ENCODE data around the gene TEKT5.
A peak's percentile ranks its signal among the peaks of the same experiment; 100 is the strongest.

The TEKT5 gene

DNA sequence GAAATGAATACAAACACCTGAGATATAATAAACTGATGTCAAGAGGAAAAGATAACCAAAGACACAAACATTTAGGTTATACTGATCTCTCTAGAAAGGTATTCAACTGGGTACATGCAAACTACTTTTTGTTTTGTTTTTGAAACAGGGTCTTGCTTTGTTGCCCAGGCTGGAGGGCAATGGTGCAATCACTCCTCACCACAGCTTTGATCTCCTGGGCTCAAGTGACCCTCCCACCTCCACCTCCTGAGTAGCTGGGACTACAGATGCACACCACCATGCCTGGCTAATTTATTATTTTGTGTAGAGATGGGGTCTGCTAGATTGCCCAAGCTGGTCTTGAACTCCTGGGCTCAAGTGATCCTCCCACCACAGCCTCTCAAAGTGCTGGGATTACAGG, 38.1 kb downstream of the TEKT5 start:
- TF ChIP-seq, protein P1, sequence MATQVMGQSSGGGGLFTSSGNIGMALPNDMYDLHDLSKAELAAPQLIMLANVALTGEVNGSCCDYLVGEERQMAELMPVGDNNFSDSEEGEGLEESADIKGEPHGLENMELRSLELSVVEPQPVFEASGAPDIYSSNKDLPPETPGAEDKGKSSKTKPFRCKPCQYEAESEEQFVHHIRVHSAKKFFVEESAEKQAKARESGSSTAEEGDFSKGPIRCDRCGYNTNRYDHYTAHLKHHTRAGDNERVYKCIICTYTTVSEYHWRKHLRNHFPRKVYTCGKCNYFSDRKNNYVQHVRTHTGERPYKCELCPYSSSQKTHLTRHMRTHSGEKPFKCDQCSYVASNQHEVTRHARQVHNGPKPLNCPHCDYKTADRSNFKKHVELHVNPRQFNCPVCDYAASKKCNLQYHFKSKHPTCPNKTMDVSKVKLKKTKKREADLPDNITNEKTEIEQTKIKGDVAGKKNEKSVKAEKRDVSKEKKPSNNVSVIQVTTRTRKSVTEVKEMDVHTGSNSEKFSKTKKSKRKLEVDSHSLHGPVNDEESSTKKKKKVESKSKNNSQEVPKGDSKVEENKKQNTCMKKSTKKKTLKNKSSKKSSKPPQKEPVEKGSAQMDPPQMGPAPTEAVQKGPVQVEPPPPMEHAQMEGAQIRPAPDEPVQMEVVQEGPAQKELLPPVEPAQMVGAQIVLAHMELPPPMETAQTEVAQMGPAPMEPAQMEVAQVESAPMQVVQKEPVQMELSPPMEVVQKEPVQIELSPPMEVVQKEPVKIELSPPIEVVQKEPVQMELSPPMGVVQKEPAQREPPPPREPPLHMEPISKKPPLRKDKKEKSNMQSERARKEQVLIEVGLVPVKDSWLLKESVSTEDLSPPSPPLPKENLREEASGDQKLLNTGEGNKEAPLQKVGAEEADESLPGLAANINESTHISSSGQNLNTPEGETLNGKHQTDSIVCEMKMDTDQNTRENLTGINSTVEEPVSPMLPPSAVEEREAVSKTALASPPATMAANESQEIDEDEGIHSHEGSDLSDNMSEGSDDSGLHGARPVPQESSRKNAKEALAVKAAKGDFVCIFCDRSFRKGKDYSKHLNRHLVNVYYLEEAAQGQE (IDR thresholded peaks at IDR 0.05; ENCODE audit: low read depth): no peak
- no peak for TF ChIP-seq CEBPB (IDR thresholded peaks at IDR 0.05)
- TF ChIP-seq FOXM1 (IDR thresholded peaks at IDR 0.05; ENCODE audit: borderline replicate concordance, low read depth): no peak
- TF ChIP-seq YY1 (IDR thresholded peaks at IDR 0.05; ENCODE audit: low read depth): no peak
- no peak for TF ChIP-seq TEAD4 (IDR thresholded peaks at IDR 0.05)
- TF ChIP-seq EGR1 (IDR thresholded peaks at IDR 0.05): no peak
- no peak for TF ChIP-seq TAF1 (IDR thresholded peaks at IDR 0.05; ENCODE audit: low read depth)
- TF ChIP-seq TCF12 (IDR thresholded peaks at IDR 0.05; ENCODE audit: low read depth): no peak
- TF ChIP-seq ZBTB7A (IDR thresholded peaks at IDR 0.05; ENCODE audit: low read depth): no peak
- TF ChIP-seq, protein P2, sequence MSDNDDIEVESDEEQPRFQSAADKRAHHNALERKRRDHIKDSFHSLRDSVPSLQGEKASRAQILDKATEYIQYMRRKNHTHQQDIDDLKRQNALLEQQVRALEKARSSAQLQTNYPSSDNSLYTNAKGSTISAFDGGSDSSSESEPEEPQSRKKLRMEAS (IDR thresholded peaks at IDR 0.05): no peak
- TF ChIP-seq, protein P3, sequence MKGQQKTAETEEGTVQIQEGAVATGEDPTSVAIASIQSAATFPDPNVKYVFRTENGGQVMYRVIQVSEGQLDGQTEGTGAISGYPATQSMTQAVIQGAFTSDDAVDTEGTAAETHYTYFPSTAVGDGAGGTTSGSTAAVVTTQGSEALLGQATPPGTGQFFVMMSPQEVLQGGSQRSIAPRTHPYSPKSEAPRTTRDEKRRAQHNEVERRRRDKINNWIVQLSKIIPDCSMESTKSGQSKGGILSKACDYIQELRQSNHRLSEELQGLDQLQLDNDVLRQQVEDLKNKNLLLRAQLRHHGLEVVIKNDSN (IDR thresholded peaks at IDR 0.05): no peak
- TF ChIP-seq NFIC (IDR thresholded peaks at IDR 0.05): no peak
- TF ChIP-seq EP300 (IDR thresholded peaks at IDR 0.05; ENCODE audit: borderline replicate concordance): no peak
- no peak for TF ChIP-seq CREB1 (IDR thresholded peaks at IDR 0.05; ENCODE audit: low read depth)
- TF ChIP-seq RAD21 (IDR thresholded peaks at IDR 0.05; ENCODE audit: low read depth): no peak

DNA sequence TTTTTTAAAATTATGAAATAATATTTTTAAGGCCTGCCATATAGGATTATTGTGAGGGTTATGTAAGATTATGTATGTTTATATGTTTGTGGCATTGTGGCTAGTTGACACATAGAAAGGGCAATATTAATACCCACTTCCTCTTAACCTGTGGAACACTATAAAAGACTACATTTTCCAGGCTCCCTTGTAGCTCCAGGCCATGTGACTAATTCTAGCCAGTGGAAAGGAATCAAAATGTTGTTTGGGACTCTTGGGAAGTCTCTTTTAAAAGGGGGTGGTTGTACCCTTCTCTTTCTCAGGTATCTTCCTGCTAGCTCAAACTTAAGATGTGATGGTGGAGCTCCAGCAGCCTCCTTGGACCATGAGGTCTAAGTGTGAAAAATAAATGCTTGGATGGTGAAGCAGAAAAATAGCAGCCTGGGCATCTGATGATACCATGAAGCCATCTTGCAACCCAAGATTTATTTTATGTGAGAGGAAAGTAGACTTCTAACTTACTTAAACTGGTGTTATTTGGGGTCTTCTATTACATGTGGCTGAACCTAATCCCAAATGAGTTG, 39.2 kb downstream of the TEKT5 start:
- TF ChIP-seq, protein P3 (IDR thresholded peaks at IDR 0.05): peak; percentile 61
- TF ChIP-seq CREB1 (IDR thresholded peaks at IDR 0.05; ENCODE audit: low read depth): no peak

DNA sequence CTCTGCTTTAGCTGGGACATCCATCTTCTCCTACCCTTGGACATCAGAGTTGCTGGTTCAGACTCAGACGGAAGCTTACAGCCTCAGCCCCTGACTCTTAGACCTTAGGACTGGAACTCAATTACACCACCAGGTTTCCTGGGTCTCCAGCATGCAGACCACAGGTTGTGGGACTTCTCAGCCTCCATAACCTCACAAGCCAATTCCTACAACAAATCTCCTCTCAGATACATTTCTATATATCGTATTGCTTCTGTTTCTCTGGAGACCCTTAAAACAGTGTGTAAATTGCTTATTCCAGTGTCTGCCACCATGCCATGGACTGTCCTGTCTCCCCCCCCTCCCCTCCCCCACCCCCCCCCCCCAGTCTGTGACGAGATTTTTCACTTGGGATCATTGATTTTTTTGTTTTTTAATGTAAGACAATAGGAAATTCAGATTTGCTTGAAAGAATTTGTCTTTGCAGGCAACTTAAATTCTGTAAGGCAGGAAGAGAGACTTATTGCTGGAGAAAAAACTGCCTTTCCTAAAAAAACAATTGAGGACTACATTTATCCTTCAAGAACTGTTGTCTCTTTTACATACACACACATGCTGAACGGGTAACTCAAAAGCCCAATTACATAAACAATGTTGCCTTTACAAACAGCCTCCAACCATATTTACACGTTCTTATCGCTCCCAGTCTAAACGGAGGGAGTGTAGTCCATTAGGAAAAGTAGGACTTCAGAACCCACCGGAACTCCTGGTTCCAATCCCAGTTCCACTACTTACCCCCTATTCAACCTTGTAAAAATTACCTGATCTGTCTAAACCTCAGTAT, 39.9 kb downstream of the TEKT5 start:
- TF ChIP-seq YY1 (IDR thresholded peaks at IDR 0.05; ENCODE audit: low read depth): no peak
- TF ChIP-seq, protein P2 (IDR thresholded peaks at IDR 0.05): no peak
- no peak for TF ChIP-seq CREB1 (IDR thresholded peaks at IDR 0.05; ENCODE audit: low read depth)
- TF ChIP-seq, protein P1 (IDR thresholded peaks at IDR 0.05; ENCODE audit: low read depth): no peak
- no peak for TF ChIP-seq EGR1 (IDR thresholded peaks at IDR 0.05)

DNA sequence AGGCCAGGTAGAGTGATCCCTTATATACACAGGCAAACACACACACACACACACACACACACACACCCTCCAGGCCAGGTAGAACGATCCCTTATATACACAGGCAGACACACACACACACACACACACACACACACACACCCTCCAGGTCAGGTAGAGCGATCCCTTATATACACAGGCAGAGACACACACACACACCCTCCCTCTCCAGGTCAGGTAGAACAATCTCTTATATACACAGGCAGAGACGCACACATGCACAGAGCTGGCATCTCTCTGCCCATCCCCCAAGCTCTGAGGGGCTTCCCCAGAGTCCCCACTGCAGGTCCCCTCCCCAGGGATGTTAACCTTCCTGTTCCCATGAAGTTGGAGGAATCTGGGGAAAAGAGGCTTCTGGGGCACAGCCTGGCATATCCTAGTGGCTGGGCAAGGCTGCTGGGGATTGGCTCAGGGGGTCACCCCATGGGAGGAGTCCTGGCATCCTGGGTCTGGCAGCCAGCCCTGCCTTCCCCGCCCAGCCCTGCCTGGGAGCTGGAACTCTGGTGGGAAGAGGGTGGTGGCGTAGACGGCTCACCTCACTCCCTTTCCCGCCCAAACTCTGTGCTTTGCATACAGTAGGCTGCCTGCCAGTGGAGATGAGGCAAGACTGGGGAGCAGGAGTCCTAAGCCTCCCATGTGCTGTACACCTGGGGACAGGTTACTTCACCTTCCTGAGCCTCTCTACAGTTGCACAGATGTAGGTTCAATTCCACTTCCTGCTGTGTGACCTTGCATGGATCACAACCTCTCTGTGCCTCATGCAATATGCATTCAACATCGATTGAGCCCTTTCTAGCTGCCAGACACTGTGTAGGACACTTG, 41.8 kb downstream of the TEKT5 start:
- TF ChIP-seq CREB1 (IDR thresholded peaks at IDR 0.05; ENCODE audit: low read depth): no peak
- peak; percentile 66; the same call in 1 of the 2 replicates for TF ChIP-seq CEBPB (IDR thresholded peaks at IDR 0.05)
- peak; percentile 34; the same call in 1 of the 2 replicates for TF ChIP-seq TCF12 (IDR thresholded peaks at IDR 0.05; ENCODE audit: low read depth)
- no peak for TF ChIP-seq TAF1 (IDR thresholded peaks at IDR 0.05; ENCODE audit: low read depth)
- TF ChIP-seq, protein P1 (IDR thresholded peaks at IDR 0.05; ENCODE audit: low read depth): no peak
- TF ChIP-seq TEAD4 (IDR thresholded peaks at IDR 0.05): peak; percentile 33; the same call in 1 of the 2 replicates
- TF ChIP-seq, protein P2 (IDR thresholded peaks at IDR 0.05): peak; percentile 92
- TF ChIP-seq ZBTB7A (IDR thresholded peaks at IDR 0.05; ENCODE audit: low read depth): no peak
- peak; percentile 78 for TF ChIP-seq NFIC (IDR thresholded peaks at IDR 0.05)

Measured in Ishikawa (cell line).